ENCODE measurements around the gene MPPED1.
A peak's percentile ranks its signal among the peaks of the same experiment; 100 is the strongest.

MPPED1 gene

GRCh38 chr22:43476751-43477725 is 65.2 kb downstream of the MPPED1 start:
- no peak for DNase-seq (ENCODE audit: low spot score)

GRCh38 chr22:43477966-43478365 is 66.2 kb downstream of the MPPED1 start:
- DNase-seq (ENCODE audit: low spot score) = no peak

DNA sequence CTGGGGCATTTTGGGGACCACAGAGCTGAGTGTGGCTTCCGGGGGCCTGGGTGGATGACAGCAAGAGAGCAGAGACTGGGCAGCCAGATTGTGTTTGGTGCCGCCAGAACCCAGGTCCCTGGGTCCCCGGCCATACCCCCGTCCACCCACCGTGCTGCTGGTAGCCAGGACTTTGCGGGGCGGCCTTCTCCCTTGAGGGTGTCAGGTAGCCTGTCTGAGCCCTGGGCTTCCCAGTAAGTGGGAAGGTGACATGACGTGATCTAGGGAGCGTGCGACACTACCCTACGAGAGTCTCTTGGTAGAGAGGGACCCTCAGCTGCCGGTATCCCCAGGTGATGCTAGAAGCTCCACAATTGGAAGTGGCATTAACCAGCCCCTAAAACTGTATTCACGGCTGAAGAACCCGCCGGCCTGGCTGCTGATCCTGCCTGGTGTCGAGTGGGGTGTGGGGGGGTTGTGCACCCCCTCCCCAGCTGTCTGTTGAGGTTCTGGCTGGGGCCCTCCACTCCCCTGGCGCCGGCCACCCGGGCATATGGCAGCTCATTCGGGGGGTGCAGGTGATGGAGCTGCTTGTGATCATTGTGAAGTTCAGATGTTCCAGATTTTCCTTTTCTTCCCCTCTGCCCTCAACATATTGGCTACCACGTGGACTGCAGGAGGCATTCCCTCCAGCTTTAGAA is 66.9 kb downstream of the MPPED1 start:
- no peak for DNase-seq (ENCODE audit: low spot score)

- DNase-seq (ENCODE audit: low spot score) = no peak
These were observed 67.6 kb downstream of the MPPED1 start for GRCh38 chr22:43479301-43479950.

DNA sequence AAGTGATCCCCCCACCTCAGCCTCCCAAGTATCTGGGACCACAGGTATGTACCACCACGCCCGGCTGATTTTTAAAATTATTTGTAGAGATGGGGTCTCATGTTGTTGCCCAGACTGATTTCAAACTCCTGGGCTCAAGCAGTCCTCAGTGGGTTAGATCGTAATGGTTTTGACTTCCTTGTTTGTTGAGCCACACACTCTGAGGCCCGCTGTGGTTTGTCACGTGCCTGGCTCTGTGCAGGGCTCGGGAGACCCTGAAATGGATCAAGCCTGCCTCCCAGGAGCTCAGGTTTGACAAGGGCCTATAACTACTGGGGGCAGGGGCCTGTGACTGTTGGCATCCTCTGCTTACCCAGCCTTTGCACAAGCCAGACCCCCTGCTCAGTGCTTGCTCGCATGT is 68.1 kb downstream of the MPPED1 start:
- DNase-seq (ENCODE audit: low spot score) = no peak

DNA sequence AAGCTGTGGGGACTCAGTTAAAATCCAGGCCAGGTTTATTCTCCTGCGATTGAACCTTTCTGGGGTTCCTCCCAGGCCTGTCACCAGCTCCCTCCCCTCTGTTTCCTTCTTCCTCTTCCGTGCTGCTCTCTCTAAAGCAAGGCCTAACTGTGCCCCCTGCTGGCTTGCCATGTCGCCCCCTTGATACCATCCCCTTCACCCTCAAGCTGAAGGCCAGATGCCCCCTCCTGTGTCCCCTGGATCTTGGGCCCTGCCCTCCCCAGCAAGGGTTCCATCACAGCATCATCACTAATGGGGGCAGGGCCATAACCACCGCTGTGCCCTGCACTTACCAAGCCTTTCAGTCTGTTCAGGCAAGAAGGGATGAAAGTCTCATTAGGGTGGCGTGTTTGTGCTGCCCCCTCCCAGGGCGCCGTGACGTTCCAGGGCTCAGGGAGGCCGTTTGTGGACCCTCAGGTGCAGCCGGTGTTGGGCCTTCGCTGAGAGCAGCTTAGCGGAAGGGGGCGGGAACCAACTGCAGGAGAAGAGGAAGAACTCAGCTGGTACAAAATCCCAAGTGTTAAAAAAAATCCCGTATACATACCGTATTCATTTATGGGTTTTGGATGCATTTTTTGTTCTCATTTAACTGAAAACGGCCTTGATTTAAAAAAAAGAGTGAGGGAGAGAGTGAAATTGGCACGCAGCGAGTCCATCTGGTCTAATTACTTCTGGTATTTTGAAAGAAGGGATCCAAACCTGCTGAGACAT is 69.9 kb downstream of the MPPED1 start:
- peak; percentile 38 for DNase-seq (ENCODE audit: low spot score)

DNA sequence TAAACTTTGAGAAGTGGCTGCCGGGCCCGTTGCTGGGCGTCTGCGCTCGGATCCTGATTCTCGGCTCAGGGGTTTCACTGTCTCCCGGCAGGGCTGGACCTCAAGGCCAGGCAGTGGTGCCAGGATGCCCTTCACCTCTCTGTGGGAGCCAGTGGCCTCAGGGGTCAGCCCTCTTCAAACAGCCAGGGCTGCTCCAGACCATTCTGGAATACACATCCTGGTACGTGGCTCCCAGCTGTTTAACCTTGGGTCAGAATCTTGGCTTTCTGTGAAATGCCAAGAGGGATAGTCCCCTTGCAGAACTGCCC is 70.5 kb downstream of the MPPED1 start:
- no peak for DNase-seq (ENCODE audit: low spot score)

DNA sequence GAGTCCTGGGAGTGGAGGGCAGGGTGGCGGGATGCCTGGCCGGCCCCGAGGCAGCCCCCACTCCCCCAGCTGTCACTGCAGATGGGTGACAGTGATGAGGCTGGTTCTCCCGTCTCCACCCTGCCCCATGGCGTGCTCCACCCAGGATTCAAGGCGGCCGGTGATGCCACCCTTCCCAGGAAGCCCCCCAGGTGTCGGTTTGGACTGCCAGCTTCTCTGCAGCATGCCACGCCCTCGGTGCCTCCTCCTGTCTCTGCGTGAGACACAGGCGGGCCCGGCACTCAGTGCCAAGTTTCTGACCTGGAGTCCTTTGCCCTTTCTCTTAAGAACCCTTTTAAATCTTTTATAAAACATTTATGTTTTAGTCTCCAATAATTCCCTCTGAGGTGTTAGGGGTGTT is 71.5 kb downstream of the MPPED1 start:
- no peak for DNase-seq (ENCODE audit: low spot score)

DNA sequence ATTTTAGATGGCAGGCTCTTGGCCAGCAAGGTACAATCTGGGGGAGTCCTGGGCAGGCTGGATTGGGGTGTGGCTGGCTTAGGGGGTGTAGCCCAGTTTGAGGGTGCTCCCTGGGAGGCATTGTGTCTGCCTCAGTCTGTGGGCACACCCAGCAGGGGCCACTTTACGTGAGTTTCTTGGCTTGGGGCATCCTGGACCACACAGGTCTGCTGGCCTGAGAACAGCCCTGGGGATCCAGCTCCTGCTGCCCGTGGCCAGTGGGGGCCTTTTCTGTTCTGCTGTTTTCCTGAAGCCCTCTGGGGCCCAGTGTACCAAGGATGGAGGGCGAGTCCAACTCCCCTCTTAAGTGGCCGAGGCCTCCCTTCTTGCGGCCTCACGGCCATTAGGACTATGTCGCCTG is 71.9 kb downstream of the MPPED1 start:
- no peak for DNase-seq (ENCODE audit: low spot score)

DNA sequence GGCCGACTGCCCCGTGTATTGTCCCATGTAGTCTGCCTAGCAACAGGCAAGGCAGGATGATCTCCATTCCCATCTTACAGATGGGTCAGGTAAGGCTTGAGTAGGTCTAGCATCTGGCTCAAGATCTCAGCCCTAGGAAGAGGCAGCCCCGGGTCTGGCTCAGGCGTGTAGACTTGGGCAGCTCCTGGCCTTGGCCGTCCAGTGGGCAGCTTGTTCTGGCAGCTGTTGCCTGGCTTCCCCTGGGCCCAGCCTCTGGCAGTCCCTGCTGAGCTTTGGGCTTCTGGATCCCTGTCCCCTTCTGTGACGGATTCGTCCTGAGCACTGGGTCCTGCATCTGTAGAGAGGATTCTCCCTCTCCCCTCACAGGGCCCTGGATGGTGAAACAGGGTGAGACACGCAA is 72.4 kb downstream of the MPPED1 start:
- DNase-seq (ENCODE audit: low spot score) = no peak

DNA sequence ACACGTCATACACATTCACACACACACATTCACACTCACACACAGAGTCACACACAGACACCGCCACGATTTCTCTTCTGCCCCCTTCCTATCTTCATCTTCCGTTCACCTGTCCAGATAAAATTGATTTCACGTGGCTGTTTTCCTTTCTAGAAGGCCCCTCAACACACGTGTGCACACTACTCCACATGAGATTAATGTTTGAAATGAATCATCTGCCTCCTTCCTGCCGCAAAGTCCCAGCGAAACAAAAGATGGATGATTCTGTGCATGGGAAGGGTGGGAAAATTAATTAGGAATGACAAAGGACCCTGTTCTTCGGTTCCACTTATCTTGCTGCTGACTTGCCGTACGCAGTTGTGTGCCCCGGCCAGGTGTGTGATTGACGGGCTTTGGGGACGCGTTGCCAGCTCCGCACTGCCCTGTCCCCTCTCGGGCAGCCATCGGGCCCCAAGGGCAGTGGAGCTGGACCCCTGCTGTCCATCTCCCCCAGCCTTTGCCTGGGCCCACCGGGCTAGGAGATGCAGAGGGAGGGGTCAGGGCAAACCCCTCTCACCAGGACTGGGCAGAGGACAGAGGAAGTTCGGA is 73.8 kb downstream of the MPPED1 start:
- DNase-seq (ENCODE audit: low spot score) = no peak

DNA sequence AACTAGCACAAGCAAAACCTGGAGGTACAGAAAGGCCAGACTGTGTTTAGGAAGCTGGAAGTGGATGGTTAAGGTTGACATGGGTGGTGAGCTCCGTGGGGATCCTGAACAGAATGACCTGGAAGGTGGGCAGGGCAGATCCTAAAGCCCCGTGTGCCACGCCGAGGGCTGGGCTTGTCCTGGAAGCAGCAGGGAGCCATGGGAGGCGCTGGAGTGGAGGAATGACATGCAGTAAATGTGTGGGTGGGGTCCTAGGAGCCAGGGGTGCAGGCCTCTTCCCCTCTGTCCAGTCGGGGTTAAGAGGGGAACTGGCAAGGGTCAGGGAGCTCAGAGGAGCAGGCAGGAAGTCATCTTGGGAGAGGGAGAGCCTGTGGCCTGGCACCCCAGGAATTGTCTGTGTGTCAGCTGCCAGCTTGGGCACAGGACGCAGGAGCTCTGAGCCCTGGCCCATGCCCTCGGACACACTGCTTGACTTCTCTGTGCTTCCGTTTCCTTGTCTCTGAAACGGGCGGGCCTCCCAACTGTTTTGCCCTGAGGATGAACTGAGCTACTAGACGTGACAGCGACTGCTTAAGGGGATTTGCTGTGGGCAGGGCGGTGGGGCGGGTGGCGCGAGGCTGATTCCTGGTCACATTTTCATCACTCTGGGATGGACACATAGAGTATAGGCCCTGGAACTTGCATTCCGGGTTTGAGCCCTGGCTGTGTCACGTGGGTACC is 75.7 kb downstream of the MPPED1 start:
- no peak for DNase-seq (ENCODE audit: low spot score)

GRCh38 chr22:43488031-43488866 is 76.4 kb downstream of the MPPED1 start:
- DNase-seq (ENCODE audit: low spot score) = no peak

GRCh38 chr22:43488937-43489336 is 77.1 kb downstream of the MPPED1 start:
- no peak for DNase-seq (ENCODE audit: low spot score)

GRCh38 chr22:43490311-43490710 is 78.5 kb downstream of the MPPED1 start:
- DNase-seq (ENCODE audit: low spot score) = no peak

DNA sequence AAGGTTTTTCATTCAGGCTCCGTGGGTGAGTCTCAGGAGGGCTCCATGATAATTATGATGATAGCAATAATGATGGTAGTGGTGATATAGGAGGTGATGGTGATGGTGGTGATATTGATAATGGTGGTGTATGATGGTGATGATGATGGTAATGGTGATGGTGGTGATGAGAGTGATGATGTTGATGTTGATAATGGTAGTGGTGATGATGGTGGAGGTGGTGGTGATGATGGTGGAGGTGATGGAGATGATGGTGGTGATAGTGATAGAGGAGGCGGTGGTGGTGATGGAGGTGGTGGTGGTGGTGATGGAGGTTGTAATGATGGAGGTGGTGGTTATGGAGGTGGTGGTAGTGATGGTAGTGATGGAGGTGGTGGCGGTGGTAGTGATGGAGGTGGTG is 79.4 kb downstream of the MPPED1 start:
- DNase-seq (ENCODE audit: low spot score) = no peak

DNA sequence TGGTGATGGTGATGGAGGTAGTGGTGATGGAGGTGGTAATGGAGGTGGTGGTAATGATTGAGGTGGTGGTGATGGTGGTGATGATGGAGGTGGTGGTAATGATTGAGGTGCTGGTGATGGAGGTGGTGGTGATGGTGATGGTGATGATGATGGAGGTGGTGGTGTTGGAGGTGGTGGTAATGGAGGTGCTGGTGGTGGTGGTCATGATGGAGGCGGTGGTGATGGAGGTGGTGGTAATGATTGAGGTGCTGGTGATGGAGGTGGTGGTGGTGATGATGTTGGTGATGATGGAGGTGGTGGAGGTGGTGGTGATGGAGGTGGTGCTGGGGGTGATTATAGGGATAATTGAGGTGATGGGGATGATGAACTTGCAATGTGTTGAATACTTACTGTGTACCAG is 79.9 kb downstream of the MPPED1 start:
- no peak for DNase-seq (ENCODE audit: low spot score)

DNA sequence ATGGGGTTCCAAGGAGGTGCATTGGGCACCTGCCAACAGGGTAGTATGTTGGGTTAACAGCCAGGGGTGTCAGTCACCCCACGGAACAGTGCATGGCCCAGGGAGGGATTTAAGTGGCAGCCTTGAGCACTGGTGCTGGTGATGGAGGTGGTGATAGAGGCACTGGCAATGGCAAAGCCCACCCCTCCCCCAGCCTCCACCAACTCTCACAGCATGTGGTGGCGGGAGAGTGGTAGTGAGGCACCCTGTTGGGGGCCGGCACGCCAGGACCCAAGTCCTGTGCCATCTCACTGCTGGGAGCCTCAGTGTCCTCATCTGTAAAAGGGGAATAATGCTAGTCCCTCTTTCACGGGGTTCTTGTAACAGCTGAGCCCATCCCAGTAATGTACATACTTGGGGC is 81.5 kb downstream of the MPPED1 start:
- no peak for DNase-seq (ENCODE audit: low spot score)

DNA sequence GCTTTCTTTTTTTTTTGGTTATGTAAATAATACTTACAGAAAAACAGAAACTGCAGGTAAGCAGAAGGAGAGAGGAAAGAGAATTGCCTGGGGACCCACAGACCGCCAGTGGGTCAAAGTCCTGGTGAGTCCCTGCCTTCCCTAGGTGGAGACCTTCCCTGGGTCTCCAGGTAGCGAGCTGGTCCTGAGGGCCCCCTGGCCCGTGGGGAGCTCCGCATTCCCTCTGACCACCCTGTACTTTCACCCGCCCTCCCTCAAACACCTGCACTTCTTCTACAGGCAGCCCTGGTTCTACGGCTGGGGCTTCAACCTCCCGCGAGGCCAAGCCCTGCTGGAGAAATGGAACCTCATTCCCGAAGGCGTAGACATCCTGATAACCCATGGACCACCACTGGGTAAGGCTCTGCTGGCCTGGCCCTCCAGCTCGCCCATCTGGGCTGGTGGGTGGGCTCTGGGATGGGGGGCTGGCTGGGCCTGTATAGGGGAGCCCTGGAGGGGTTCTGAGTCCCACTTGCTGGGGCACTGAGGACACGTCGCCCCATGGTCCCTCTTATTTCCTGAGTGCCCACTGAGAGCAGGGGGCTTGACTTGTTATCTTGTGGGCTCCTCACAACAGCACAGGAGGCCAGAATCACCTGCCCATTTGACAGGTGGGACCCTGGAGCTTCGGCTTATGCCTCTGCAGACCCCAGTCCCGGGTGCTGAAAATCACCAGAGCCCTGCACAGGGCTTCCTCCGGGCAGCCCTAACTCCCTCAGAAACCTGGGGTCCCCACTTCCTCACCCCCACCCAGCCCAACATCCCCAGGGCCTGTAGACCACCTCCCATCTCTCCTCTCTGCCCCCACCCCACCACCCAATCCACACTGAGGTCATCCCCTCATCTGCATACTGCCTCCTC is 86.4 kb downstream of the MPPED1 start:
- no peak for DNase-seq (ENCODE audit: low spot score)

Measured in germinal center (tissue), 1 donor.